ENCODE results near the gene GALNT10.

DNA sequence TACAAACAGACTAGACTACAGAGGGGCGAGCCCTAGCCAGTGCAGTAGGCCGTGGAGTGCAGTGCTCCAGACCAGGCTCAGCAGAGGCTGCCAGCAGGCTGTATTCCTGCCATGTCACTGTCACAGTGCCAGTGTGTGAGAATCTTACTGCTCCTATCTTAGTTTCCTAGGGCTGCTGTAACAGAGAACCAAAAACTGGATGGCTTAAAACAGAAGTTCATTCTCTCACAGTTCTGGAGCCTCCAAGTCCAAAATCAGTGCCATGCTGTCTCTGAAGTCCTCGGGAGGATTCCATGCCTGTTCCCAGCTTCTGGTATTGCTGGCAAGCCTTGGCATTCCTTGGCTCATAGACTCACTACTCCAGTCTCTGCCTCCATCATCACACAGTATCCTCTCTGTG lies 180.3 kb downstream of the GALNT10 start:
- TF ChIP-seq, protein P1, sequence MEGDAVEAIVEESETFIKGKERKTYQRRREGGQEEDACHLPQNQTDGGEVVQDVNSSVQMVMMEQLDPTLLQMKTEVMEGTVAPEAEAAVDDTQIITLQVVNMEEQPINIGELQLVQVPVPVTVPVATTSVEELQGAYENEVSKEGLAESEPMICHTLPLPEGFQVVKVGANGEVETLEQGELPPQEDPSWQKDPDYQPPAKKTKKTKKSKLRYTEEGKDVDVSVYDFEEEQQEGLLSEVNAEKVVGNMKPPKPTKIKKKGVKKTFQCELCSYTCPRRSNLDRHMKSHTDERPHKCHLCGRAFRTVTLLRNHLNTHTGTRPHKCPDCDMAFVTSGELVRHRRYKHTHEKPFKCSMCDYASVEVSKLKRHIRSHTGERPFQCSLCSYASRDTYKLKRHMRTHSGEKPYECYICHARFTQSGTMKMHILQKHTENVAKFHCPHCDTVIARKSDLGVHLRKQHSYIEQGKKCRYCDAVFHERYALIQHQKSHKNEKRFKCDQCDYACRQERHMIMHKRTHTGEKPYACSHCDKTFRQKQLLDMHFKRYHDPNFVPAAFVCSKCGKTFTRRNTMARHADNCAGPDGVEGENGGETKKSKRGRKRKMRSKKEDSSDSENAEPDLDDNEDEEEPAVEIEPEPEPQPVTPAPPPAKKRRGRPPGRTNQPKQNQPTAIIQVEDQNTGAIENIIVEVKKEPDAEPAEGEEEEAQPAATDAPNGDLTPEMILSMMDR (IDR thresholded peaks at IDR 0.05; ENCODE audit: control extremely low read depth in 1 of 3, insufficient read depth in 1 of 3, low read depth in 1 of 3, low read length in 3 of 3), result no peak
- TF ChIP-seq POU5F1 (IDR thresholded peaks at IDR 0.05; ENCODE audit: low read depth, low read length) (no peak), EP300 (IDR thresholded peaks at IDR 0.05; ENCODE audit: borderline replicate concordance in 1 of 2, low read depth in 2 of 2, low read length in 2 of 2) (no peak), POLR2A (IDR thresholded peaks at IDR 0.05; ENCODE audit: control extremely low read depth in 1 of 2, low read depth in 2 of 2, low read length in 2 of 2) (no peak), BRCA1 (IDR thresholded peaks at IDR 0.05; ENCODE audit: low read depth, low read length) (no peak), CHD2 (IDR thresholded peaks at IDR 0.05; ENCODE audit: low read length) (no peak), PHF8 (conservative IDR thresholded peaks at IDR 0.05; ENCODE audit: low read depth, low read length) (no peak), EZH2 (IDR thresholded peaks at IDR 0.05; ENCODE audit: low read depth, low read length, severe bottlenecking) (no peak), SP1 (IDR thresholded peaks at IDR 0.05; ENCODE audit: low read depth, low read length) (no peak), CBX5 (IDR thresholded peaks at IDR 0.05; ENCODE audit: low read depth, low read length) (no peak), HDAC2 (IDR thresholded peaks at IDR 0.05; ENCODE audit: borderline replicate concordance in 1 of 2, low read depth in 2 of 2, low read length in 2 of 2) (no peak)
